ENCODE data around the gene C3orf52. TPM values are rescaled to one million over a fixed set of nuclear protein-coding genes. Genes with fewer than 3 reads are reported as not detected.

Gene C3orf52
- total RNA-seq, 1 donor from 2014 or later = 0.32 TPM

GRCh38 chr3:112083239-112083638, 3.0 kb upstream of the C3orf52 start:
- no peaks in the 10 kb centered on the region for H3K9me3 ChIP-seq
- no peak for DNase-seq (ENCODE audit: low spot score in 2 of 2)
- H3K27me3 ChIP-seq = no peaks in the 10 kb centered on the region
- H3K36me3 ChIP-seq = no peaks in the 10 kb centered on the region
- H3K27ac ChIP-seq = no peak overlapping the region
- intact Hi-C loops (cut with DNase I) = loop anchor here (10.0 kb wide), 1 partner anchor 218 kb away; no protein-coding TSS in a partner anchor
- TF ChIP-seq CTCF (IDR thresholded peaks at IDR 0.05) = no peak
- no peak overlapping the region for H3K4me3 ChIP-seq
- H3K4me1 ChIP-seq = peaks cover 0 to 13% of the 10 kb centered on the region in 2 donors

GRCh38 chr3:112084980-112085705, 1.0 kb upstream of the C3orf52 start:
- Histone ChIP-seq H3K9me3 (no peaks in the 10 kb centered on the region), H3K36me3 (no peaks in the 10 kb centered on the region), H3K27me3 (no peaks in the 10 kb centered on the region), H3K27ac (no peak overlapping the region), H3K4me3 (no peak overlapping the region), H3K4me1 (peaks cover 0 to 15% of the 10 kb centered on the region in 2 donors)
- no peak for TF ChIP-seq CTCF (IDR thresholded peaks at IDR 0.05)
- DNase-seq (ENCODE audit: low spot score in 2 of 2) = no peak
- intact Hi-C loops (cut with DNase I) = loop anchor here (5.0 to 10.0 kb wide), 2 partner anchors 220 to 1127 kb away; partner anchors contain the start of gene BOC

- intact Hi-C loops (cut with DNase I) = loop anchor here (5.0 to 10.0 kb wide), 2 partner anchors 221 to 1127 kb away; partner anchors contain the start of gene BOC
- no peaks in the 10 kb centered on the region for H3K36me3 ChIP-seq
- H3K27me3 ChIP-seq = no peaks in the 10 kb centered on the region
- peak overlapping the region; percentile 74 to 88 for H3K4me3 ChIP-seq
- H3K27ac ChIP-seq = peak overlapping the region; percentile 60 to 74
- no peak for TF ChIP-seq CTCF (IDR thresholded peaks at IDR 0.05)
- no peaks in the 10 kb centered on the region for H3K9me3 ChIP-seq
- DNase-seq (ENCODE audit: low spot score in 2 of 2) = no peak
- peaks cover 0 to 15% of the 10 kb centered on the region in 2 donors for H3K4me1 ChIP-seq
Measured at GRCh38 chr3:112085735-112086075, 484 bp upstream of the C3orf52 start.

- Histone ChIP-seq H3K9me3 (no peaks in the 10 kb centered on the region), H3K4me1 (peaks cover 0 to 15% of the 10 kb centered on the region in 2 donors), H3K27me3 (no peaks in the 10 kb centered on the region), H3K36me3 (no peaks in the 10 kb centered on the region), H3K4me3 (peak overlapping the region; percentile 74 to 88), H3K27ac (peak overlapping the region; percentile 60 to 74)
- DNase-seq (ENCODE audit: low spot score in 2 of 2) = no peak
- no peak for TF ChIP-seq CTCF (IDR thresholded peaks at IDR 0.05)
- intact Hi-C loops (cut with DNase I) = loop anchor here (5.0 to 10.0 kb wide), 2 partner anchors 222 to 1125 kb away; partner anchors contain the start of gene BOC
Measured at GRCh38 chr3:112086875-112087524, 811 bp downstream of the C3orf52 start.

- Histone ChIP-seq H3K27ac (peak overlapping the region in 1 of 2 donors; percentile 21), H3K9me3 (no peaks in the 10 kb centered on the region), H3K4me3 (peak overlapping the region; percentile 21 to 88), H3K36me3 (no peaks in the 10 kb centered on the region), H3K27me3 (no peaks in the 10 kb centered on the region), H3K4me1 (peaks cover 0 to 15% of the 10 kb centered on the region in 2 donors)
- intact Hi-C loops (cut with DNase I) = loop anchor here (5.0 to 10.0 kb wide), 2 partner anchors 223 to 1125 kb away; partner anchors contain the start of gene BOC
- DNase-seq (ENCODE audit: low spot score in 2 of 2) = no peak
- TF ChIP-seq CTCF (IDR thresholded peaks at IDR 0.05) = no peak
Measured at GRCh38 chr3:112087746-112088145, 1.6 kb downstream of the C3orf52 start.
